ENCODE data around the gene RCAN1.

DNA sequence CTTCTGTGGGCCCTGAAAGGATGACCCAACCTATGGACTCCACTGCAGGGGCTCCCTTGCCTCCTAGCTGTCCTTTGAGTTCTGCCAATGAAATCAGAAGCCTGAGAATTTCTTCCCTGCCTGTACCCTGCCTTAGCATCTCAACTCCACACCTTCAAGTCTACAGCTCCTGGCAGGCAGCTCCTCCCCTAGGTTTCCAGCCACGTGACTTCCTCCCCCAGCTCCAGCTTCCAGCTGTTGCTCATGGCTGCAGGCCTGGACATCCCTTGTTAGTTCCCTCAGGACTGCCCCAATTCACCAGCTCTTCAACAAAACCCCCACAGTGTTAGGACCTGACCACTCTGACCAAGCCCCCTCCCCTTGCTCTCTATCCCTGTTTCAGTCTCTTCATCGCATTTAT lies 2.4 kb downstream of the RCAN1 start:
- TF ChIP-seq, protein P1, sequence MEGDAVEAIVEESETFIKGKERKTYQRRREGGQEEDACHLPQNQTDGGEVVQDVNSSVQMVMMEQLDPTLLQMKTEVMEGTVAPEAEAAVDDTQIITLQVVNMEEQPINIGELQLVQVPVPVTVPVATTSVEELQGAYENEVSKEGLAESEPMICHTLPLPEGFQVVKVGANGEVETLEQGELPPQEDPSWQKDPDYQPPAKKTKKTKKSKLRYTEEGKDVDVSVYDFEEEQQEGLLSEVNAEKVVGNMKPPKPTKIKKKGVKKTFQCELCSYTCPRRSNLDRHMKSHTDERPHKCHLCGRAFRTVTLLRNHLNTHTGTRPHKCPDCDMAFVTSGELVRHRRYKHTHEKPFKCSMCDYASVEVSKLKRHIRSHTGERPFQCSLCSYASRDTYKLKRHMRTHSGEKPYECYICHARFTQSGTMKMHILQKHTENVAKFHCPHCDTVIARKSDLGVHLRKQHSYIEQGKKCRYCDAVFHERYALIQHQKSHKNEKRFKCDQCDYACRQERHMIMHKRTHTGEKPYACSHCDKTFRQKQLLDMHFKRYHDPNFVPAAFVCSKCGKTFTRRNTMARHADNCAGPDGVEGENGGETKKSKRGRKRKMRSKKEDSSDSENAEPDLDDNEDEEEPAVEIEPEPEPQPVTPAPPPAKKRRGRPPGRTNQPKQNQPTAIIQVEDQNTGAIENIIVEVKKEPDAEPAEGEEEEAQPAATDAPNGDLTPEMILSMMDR (IDR thresholded peaks at IDR 0.05; ENCODE audit: low read depth, low read length) = no peak
- TF ChIP-seq, protein P2, sequence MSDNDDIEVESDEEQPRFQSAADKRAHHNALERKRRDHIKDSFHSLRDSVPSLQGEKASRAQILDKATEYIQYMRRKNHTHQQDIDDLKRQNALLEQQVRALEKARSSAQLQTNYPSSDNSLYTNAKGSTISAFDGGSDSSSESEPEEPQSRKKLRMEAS (IDR thresholded peaks at IDR 0.05; ENCODE audit: low read depth, low read length) = no peak

Data from NB4 (cell line).